ENCODE measurements around the gene CFAP20DC.

- no peak for TF ChIP-seq ZKSCAN1 (IDR thresholded peaks at IDR 0.05; ENCODE audit: low read length)
- TF ChIP-seq MXI1 (IDR thresholded peaks at IDR 0.05; ENCODE audit: borderline replicate concordance, low read depth, low read length) = no peak
- TF ChIP-seq EED (CRISPR knock-in tag; IDR thresholded peaks at IDR 0.05) = no peak
- TF ChIP-seq EZH2 (conservative IDR thresholded peaks at IDR 0.05; ENCODE audit: low read depth, low read length) = no peak
- TF ChIP-seq CENPBD1 (CRISPR knock-in tag; IDR thresholded peaks at IDR 0.05; ENCODE audit: borderline replicate concordance, low read depth) = no peak
- no peak for TF ChIP-seq IKZF1 (IDR thresholded peaks at IDR 0.05)
These were observed 38.9 kb upstream of the CFAP20DC start for GRCh38 chr3:59088761-59089160.

Measured in HepG2 (cell line).